ENCODE data around the gene CDCA5.

CDCA5 gene

DNA sequence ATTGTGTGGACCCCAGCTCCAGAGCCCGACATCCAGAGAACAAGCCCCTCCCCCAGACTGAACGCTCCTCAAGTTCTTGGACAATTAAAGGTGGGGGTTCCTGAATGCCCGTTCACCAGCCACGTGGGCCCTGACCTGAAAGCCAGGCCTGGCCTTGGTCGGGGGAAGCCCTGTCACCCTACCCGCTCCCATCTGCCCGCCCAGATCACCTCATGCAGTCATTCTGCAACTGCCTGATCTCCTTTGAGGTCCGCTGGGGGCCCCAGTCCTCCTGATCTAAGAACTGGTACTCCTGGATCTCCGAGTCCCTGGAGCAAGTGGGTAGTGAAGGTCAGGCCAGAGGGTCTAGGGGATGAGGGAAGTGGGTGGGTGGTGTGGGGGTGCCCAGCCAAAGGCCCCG lies 16.4 kb downstream of the CDCA5 start:
- DNase-seq: no peak

DNA sequence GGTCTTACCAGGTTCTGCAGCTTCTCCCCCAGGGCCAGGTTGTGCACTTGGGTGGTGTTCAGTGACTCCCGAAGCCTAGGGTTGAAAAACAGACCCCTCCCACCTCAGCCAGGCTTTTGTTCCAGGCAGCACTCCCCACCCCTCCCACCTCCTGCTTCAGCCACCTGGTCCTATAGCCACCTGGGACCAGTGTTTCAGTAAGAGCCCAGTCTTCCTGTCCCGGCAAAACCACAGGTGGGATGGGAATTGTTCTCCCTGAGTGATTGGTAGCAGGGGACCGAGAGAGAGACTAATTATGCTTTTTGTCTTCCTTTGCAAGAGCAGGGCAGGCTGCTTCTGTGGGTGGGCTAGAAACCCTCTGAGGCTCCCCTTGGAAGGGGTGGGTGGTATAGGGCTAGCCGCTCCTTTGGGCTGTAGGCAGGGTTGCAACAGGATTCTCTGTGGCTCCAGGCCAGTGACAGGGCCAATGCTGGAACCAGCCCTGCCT lies 17.0 kb downstream of the CDCA5 start:
- no peak for DNase-seq

DNA sequence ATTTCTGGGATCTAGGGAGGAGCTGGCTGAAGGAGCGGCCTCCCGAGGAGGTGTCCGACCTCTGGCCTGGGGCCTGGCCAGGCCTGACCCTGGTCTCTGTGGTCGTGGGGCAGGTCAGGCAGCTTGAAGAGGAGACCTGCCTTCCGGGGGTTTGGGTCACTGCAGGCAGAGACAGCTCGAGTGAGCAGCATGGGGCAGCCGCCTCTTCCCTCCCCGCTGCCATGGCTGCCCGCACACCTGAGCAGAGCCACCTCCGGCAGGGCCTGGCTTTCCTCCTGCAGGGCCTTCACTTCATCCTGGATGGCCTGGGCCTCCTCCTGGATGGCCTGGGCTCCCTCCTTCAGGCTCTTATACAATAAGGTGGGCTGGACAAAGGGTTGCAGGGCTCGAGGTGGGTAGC lies 17.5 kb downstream of the CDCA5 start:
- no peak for DNase-seq

DNA sequence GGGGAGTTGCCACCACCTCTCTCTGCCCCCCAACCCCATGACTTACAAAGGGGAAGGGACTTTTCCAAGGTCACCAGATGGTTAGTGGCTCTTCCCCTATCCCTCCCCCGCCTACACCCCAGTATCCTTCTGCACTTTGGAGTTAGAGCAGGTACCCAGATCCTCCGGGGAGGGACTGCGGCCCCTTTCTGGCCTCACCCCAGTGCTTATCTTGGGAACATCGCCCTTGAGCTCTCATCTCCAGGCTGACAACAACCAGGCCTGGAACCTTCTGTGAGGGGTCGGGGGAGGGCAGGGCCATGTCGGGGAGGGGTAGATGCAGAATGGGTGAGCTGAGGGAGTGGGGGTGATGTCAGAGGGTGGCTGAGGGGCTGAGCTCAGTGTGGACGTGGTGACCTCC lies 18.0 kb downstream of the CDCA5 start:
- DNase-seq: no peak

DNA sequence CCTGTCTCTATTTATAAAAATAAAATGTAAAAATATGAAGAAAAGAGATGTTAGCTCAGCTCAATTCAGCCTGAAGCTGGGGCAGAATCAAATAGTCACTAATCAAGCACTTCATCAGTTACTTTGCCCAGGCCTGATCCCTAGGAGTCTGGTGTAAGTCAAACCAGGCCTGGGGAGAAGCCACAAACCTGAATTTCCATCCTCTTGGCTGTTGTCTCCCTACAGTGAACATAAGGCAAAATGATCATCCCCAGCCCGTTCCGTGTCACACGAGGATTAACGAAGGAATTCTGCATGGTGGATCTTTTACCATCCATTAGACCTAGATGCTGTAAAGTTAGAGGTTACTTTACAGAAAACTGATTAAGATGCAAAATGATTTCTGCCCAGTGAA lies 19.0 kb downstream of the CDCA5 start:
- no peak for DNase-seq

DNA sequence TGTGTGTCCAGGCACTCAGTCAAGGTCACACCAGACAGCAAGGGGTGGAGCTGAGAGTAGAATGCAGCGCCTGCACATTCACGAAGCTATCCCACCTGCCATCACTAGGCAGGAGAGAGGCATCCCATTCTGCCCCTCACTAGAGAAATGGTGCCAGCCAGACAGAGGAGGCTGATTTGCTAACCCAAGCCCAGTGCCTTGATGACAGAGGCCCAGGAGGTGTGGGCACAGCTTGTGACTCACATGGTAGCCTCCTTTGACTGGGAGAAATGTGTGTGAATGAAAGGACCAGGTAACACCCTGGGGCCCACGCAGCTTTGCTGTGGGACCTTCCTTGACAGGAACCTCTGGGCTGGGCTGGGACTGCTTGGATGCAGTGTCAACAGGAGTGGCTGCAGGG lies 20.3 kb downstream of the CDCA5 start:
- no peak for DNase-seq

DNA sequence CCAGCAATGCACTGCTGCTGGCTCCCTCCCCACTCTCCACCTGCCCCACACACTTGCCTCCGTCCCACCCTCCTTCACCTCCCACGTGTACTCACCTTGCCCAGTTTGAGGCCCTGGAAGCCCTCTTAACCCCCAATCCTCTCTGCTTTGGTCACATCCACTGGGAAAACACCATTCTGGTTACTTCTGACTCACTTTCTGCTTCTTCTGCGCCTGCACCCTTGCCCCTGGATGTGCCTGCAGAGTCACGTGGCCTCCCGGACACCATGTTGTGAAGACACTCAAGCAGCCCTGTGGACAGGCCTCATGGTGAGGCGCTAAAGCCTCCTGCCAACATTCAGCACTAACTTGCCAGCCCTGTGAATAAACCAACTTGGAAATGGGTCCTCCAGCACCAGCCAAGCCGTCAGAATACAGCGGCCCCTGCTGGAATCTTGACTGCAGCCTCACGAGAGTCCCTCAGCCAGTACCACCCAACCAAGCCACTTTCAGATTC lies 22.9 kb downstream of the CDCA5 start:
- no peak for DNase-seq

DNA sequence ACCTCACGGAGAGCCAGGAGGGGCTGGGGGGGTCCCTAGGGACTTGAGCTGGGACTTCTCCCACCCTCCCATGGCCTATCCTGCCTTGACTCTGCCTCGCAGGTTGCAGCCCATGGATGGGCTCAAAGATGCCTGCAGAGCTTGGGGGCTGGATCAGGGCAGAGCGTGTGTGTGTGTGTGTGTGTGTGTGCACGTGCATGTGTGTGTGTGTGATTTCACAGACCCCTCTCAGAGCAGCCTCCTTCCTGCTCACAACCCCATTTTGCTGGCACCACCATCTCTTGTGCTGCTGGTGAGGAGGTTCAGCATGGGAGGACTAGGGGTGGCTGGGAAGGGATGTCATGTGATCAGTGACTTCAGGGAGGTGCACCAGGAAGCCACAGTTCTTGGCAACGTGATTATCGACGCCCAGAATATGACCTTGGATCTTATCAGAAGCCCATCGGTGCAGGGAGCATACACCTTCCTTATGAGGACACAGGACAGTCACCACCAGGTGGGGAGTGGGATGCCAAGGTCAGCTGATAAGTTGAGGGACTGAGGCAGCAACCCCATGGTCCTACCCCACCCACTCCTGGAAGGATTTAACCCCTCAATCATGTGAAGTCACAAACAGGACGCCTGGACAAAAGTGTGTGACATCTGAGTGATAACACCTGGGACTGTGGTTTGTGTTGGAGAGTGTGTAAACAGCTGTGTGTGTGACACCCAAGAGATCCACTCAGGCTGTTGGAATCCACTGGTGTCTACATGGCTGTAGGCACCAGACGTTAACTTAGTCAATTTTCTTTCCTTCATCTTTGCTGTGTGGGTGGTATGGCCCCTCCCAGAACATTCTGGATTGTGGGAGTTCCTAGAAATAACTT lies 23.6 kb downstream of the CDCA5 start:
- DNase-seq: no peak

DNA sequence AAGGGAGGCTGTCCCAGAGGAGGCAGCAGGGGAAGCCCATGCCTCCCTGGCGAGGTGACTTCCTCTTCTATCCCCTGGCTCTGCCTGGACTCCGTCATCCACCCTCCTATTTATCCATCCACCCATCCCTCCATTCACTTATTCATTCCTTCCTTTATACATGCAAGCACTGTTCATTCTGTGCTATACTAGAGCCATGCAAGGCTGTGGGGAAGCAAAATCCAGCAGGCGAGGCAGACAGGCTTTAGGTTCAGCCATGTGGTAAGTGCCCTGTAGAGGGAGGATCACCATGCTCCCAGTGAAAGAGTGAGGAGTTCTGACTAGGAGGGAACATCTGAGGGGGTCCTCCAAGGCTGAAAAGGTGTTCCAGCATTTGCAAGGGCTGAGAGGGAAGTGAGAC lies 24.3 kb downstream of the CDCA5 start:
- DNase-seq: no peak

DNA sequence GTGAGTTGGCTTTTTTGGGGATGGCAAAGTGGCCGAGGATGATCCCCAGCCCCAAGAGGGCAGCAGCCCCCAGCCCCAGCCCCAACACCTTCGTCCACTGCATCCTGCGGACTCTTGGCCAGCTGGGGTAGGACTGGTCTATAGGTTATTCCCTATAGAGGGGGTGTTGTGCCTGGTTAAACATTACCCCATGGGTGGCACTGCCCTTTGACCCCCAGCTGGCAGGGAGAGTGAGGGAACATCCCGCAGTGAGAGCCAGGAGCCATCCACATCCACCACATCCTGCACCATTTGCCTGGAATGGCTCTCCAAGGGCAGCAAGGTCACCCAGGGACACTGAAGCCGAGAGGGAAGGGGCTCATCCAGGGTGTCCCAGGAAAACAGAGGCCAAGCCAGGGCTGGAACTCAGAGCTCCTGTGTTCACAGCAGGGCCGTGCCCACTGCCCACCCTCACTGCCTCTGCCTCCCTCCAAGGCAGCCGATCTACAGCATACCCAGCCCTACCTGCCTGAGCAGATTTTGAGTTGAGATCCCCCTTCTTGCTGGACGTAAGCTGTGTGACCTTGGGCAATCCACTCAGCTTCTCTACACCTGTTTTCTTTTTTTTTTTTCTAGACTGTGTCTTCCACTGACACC lies 25.3 kb downstream of the CDCA5 start, which contains the start of gene NAALADL1:
Gene NAALADL1, minus strand, starts transcription at position 135 of the 636 bp plus-strand sequence. Its CDS starts 32 bp downstream, at position 103.
- DNase-seq: no peak

DNA sequence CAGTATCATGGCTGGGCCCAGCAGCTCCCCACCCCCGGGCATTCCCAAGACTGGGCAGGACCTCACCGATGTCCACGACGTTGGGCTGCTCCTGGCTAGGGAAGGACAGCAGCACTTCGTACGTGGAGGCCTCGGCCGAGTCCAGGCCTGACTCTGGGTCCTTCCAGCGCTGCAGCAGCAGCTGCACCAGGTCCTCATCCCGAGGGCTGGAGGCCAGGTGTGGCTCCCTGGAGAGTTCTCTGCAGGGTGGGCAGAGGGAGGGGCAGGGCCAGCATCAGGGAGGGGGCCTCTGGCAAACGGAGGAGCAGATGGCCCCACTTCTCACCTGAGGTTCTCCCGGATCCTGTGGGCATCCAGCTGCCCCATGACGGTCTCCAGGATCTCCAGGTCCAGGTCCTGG lies 25.8 kb downstream of the CDCA5 start:
- no peak for DNase-seq

DNA sequence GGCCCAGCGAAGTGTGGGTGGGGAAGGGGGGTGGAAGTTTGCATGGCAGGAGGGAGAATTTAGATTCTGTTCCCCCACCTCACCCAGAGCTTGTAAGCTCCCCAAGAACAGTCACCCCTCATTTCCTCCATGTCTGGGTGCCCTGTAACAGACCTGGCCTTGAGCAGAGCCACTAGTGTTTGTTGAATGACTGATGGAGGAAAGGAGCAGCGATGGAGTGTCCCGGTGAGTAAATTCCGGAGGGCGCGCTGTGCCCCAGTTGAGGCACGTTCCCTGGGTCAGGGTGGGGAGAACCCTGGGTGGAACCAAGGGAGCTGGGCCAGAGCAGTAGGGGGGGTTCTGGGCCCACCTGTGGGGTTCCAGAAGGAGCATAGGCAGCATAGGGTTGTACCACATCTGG lies 26.3 kb downstream of the CDCA5 start:
- no peak for DNase-seq

DNA sequence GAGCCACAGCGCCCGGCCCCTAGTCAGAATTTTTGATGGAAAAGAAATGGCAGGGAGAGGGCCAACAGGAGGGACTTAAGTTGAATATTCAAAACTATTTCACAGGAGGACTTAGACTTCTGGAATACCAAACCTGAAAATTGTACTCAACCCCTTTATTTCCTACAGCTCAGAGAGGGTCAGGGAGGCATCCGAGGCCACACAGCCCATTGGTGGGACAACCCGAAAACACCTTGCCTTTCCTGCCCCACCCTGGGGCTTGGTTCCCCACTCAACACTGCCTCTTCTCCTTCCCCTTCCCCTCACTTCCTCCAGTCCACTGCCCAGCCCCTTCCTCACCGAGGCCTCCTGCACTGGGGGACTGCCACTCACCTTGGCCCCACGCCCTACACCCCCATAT lies 26.8 kb downstream of the CDCA5 start:
- no peak for DNase-seq

DNA sequence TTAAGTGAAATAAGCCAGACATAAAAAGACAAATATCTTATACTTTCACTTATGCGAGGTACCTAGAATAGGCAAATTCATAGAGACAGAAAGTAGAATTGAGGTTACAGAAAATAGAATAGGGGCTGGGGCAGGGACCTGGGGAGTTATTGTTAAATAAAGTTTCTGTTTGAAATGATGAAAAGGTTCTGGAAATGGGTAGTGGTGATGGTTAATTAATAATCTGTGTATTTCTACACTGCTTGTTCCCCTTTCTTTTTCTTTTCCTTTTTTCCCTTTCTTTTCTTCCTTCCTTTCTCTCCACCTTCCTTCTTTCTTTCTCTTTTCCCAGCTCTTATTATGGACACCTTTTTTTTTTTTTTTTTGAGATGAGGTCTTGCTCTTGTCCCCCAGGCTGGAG lies 28.3 kb downstream of the CDCA5 start:
- no peak for DNase-seq

DNA sequence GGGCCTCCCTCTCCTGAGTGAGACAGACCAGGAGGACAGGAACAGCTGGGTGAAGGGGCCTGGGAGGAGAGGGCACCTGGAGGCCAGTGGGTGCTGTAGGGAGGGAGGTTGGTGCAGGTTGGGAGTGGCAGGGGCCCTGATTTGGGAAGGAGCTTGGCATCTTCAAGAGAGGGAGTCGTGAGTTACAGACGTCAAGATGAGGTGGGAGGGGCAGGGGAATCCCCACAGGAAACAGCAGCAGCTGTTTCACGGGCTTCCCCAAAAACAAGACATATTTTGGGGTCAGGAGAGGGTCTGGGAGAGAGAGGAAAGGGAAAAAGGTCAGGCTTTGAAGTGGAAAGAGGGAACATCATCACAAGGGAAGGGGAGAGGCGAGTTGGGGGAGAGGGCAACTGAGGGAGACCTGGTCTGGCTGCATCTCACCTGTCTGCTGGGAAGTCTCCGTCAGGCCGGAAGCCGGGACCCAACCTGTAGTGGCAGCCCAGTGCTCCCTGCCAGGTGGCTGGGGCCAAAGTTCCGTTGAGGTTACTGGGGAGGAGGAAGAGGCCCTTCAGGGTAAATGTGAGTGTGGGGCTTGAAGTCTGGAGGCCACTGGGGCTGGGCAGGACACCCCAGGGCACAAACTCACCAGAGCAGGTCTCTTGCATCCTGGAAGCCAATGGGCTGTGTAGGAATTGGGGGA lies 29.9 kb downstream of the CDCA5 start:
- DNase-seq: peak; percentile 18

DNA sequence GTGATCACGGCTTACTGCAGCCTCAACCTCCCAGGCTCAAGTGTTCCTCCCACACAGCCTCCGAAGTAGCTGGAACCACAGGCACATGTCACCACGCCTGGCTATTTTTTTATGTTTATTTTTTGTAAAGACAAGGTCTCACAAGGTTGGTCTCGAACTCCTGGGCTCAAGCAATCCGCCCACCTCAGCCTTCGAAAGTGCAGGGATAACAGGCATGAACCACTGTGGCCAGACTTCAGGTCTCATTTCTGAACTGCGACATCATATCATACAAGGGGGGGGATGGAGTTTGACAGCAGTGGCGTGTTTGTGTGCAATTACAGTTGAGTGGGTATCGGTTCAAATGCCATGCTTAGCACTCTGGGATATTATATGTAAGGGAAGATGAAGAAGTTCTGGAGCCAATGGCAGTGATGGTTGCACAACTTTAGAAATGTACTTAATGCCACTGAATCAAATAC lies 32.4 kb downstream of the CDCA5 start:
- no peak for DNase-seq

DNA sequence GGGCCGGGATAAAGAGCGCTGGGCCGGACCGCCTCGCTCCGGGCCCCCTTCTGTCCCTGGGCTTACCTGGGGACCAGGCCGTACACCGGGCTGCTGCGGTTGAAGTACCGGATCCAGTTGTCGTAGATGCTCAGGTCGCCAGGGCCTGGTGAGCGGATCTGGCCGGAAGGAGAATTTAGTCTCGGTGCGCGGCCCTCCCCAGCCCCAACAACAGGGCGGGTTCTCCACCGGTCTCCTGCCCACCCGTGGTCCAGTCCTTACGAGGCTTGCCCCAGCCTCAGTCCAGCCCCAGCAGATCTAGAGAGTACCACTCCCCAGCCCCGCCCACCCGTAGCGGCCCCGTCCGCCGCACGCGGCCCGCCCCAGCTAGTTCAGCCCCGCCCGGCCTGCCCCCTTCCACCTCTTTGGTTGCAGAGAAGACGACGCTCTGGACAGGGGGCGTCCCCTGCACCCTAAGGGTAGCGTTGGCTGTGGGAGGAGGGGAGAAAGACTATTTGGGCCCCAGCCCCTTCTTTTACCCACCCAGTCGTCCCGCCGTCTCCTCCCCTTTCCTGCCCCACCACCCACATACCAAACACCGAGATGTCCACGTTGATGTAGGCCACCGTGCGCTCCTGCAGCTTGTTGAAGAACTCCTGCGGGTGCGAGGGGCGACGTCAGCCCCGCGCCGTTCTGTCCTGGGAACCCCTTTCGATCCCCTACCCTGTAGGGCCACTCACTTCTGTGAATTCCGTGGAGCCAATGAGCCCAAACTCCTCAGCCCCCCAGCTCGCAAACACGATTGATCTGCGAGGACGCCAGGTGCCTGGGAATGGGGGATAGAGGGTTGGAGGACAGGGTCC lies 36.0 kb downstream of the CDCA5 start:
- no peak for DNase-seq

DNA sequence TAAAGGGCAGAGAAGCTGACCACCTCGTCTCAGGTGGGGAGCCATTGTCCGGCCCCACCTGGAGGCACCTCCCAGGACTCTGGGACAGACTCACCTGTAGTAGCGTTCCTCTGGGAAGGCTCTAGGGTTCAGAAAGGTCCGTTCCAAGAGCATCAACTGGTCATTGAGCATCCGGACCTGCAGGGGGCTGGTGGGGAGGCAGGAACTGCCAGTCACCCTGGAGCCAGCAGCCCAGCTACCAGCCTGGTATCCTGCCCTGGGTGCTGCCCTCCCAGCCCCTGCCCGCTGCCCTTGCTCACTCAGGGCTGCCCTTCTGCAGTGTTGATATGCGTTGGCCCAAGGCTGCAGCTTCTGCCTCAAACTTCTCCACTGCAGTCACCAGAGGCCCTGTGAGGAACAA lies 38.1 kb downstream of the CDCA5 start:
- no peak for DNase-seq

DNA sequence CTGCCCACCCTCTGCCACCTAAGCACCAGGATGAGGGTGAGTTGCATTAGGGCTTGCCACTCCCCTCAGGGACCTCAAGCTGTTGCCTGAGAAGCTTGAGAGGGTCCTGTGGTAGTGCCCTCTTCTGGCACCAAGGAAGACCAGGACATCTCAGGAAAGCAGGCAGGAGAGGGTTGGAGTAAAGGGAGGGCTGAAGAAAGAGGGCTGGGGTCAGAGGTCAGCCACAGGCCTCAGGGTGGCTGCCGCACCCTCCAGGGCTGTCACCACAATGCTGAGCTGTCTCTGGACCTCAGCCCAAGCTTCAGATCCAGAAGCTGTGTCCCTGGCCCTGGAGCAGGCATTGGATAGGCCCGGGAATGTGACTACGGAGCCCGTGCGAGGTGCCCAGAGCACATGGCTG lies 38.8 kb downstream of the CDCA5 start:
- DNase-seq: no peak

DNA sequence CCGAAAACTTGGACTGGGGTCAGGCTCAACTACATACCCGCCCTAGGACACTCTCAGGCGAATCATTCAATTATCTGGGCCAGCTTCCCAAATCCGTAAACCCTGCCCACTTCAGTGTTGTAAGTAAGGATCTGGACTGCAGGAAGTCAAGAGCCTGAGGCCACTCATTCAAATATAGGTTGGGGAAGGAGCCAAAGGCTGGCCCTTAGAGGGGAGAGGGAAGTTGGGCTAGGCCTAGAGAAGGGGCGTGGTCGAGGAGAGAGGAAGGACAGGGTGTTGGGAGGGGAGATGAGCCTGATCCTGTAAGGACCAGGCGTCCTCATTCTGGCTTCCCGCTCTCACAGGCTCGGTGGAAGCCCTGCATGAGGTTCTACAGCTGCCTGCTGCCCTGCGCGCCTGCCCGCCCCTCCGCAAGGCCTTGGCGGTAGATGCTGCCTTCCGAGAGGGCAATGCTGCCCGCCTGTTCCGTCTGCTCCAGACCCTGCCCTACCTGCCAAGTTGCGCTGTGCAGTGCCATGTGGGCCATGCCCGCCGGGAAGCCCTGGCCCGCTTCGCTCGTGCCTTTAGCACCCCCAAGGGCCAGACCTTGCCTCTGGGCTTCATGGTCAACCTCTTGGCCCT lies 39.8 kb downstream of the CDCA5 start:
- DNase-seq: no peak

DNA sequence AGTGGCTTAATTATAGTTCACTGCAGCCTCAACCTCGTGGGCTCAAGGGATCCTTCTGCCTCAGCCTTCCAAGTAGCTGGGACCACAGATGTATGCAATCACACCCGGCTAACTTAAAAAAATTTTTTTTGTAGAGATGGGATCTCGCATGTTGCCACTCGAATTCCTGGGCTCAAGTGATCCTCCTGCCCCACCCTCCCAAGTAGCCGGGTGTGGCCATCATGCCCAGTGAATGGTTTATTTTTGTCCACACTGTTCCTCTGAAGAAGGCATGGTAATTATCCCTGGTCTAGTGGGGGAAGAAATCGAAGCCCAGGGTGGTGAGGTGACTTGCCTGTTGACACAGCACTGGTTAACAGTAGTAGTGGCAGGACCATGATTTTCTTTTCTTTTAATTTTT lies 40.9 kb downstream of the CDCA5 start:
- DNase-seq: no peak
